Activated T-helper 2 cell treated with anti-CD3 and anti-CD28 coated beads, Interferon-gamma antibody, Interleukin-2, Interleukin-4, amounts not matched to agents 10 μg/mL and 5 μg/mL and 100 μg/mL, durations not matched to agents 14 hours and 24 hours and 36 hours (primary cell): ENCODE data around the gene TXNRD2. TPM values are rescaled to one million over a fixed set of nuclear protein-coding genes. Genes with fewer than 3 reads are reported as not detected.
"Not testable (repeated sequence)": the region's sequence is repeated elsewhere in the genome, so short reads cannot be mapped to it uniquely, and the experiment has no call there.

Experiments used
- DNase-seq: peaks from one replicate; pipeline ENCODE4 v3.0.0; 2021; ENCODE audit warnings: low spot score
- H3K27ac Mint-ChIP-seq: one replicate; pipeline ENCODE4 v1.8.0; 2021; ENCODE audit warnings: mixed read lengths
- H3K27me3 Mint-ChIP-seq: one replicate; pipeline ENCODE4 v1.8.0; 2021; ENCODE audit warnings: low read depth, mixed read lengths
- H3K36me3 Mint-ChIP-seq: one replicate; pipeline ENCODE4 v1.8.0; 2021; ENCODE audit warnings: low read depth, mixed read lengths
- H3K4me1 Mint-ChIP-seq: one replicate; pipeline ENCODE4 v1.8.0; 2021; ENCODE audit warnings: low read depth, mixed read lengths
- H3K4me3 Mint-ChIP-seq: one replicate; pipeline ENCODE4 v1.8.0; 2021; ENCODE audit warnings: low read depth, mild to moderate bottlenecking, moderate library complexity, mixed read lengths
- H3K9me3 Mint-ChIP-seq: one replicate; pipeline ENCODE4 v1.8.0; 2021; ENCODE audit warnings: mixed read lengths
- intact Hi-C: fragments of 100-400 bp; cut with micrococcal nuclease; formaldehyde crosslinking; loops from one replicate; pipeline ENCODE4 v1.15.1; 2023
- total RNA-seq: library from RNA; stranded (reverse); gene quantifications from 2 replicates; pipeline ENCODE4 v1.2.3, GENCODE V29; 2022

TXNRD2 gene
- total RNA-seq, 1 donor from 2014 or later: 19.9 TPM

DNA sequence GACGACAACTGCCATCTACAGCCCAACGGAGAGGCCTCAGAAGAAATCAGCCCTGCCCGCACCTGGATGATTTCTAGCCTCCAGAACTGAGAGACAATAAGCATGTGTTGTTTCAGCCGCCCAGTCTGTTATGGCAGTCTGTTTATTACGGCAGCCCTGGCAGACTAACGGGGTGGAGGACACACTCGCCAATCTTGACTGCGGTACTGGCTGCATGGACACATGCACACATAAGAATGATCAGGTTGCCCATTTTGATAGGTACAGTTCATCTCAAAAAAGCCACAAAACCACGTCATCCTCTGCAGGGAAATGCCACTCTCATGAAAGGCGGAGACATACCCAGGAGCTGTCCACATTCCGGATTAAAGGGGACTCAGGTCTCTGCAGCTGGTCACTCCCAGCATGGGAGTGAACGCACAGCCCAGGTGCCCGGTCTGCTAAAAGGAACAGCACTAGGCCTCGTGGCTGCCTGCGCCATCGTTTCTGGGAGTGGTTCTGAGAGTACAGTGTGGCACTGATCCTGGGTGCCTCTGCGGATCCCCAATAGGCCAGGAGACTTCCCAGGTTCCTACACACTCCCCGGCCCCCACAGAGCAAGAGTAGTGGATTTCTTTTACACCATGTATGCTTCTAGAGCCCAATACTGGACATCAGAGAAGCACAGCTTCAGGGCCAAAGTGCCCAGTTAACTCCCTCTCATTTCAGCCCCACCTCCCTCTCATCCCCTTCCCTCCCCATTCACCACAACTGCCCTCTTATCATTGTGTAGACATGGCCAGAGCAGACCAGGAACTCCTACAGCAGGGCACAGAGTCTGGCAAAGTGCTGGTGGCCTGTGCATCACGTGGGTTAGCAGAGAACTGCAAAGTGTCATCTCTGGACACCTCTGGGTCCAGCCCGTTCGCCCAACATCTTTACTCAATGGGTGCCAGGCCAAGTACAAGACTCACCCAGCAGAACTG is 11.8 kb downstream of the TXNRD2 start:
- DNase-seq: no peak
- Mint-ChIP-seq H3K4me3 (no peak overlapping the region), H3K4me1 (peaks cover 2% of the 10 kb centered on the region), H3K36me3 (no peaks in the 10 kb centered on the region), H3K27ac (no peak overlapping the region), H3K27me3 (no peaks in the 10 kb centered on the region), H3K9me3 (no peaks in the 10 kb centered on the region)
- intact Hi-C loops: no loop called here

DNA sequence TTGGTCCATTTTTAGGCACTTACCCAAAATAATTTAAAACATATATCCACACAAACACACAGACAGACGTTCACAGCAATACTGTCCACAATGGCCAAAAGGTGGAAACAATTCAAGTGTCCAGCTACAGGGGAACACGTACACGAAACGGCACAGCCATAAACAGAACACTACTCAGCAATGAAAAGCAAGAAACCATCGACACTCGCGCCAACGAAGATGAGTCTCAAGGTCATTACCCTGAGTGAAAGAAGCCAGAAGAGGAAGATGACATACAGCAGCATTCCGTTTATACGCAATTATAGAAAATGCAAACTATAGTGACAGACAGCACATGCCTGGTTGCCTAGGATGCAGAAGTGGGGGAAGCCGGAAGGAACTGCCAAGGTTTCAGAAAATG is 13.4 kb downstream of the TXNRD2 start:
- intact Hi-C loops: no loop called here
- Mint-ChIP-seq H3K36me3 (no peaks in the 10 kb centered on the region), H3K4me3 (no peak overlapping the region), H3K4me1 (peaks cover 2% of the 10 kb centered on the region), H3K27ac (no peak overlapping the region), H3K9me3 (no peaks in the 10 kb centered on the region), H3K27me3 (no peaks in the 10 kb centered on the region)
- no peak for DNase-seq

DNA sequence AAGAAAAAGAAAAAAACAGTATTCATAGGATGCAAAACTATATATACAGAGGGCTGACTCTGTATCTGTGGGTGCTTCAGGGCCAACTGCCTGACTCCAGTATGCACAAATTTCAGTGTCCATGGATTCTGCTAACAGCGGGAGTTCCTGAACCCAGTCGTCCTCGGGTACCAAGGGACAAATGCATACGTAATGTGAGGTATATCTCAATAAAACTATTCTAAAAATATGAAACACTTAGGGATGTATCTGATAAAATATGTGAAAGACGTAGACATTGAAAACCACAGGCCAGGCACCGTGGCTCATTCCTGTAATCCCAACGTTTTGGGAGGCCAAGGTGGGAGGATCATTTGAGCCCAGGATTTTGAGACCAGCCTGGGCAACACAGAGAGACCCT is 13.9 kb downstream of the TXNRD2 start:
- Mint-ChIP-seq H3K36me3 (no peaks in the 10 kb centered on the region), H3K27me3 (no peaks in the 10 kb centered on the region), H3K9me3 (no peaks in the 10 kb centered on the region), H3K4me3 (no peak overlapping the region), H3K27ac (no peak overlapping the region), H3K4me1 (peaks cover 2% of the 10 kb centered on the region)
- intact Hi-C loops: no loop called here
- no peak for DNase-seq

DNA sequence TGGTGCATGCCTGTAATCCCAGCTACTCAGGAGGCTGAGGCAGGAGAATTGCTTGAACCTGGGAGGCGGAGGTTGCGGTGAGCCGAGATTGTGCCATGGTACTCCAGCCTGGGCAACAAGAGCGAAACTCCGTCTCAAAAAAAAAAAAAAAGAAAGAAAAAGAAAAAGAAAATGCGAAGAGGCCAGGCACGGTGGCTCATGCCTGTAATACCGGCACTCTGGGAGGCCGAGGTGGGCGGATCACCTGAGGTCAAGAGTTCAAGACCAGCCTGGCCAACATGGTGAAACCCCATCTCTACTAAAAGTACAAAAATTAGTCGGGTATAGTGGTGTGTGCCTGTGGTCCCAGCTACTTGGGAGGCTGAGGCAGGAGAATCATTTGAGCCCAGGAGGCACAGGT is 15.6 kb downstream of the TXNRD2 start:
- H3K4me1 Mint-ChIP-seq, DNase-seq, H3K4me3 Mint-ChIP-seq, H3K27ac Mint-ChIP-seq, H3K9me3 Mint-ChIP-seq, intact Hi-C loops, H3K36me3 Mint-ChIP-seq, H3K27me3 Mint-ChIP-seq: not testable (repeated sequence)

DNA sequence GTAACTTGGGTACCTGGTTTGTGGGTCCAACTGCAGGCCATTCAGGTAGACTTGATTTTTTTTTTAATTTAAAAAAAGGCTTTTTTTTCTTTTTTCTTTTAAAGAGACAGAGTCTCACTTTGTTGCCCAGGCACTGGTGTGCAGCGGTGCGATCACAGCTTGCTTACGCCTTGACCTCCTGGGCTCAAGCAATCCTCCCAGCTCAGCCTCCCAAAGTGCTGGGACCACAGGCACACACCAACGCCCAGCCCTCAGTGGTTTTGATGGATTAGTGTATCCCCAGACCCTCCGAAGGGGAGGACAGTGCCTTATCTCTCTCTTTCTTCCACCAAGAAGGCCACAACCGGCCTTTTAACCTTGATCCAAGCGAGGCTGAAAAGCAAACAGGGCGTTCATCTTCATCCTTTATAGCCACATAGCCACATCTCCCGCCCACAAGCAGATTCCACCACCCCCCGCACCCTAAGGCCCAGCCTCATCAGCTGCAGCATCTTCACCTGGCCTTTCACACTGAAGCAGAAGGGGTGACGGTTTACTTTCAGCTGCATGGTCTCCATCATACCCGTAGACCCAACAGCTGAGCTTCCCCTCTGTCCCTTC is 17.6 kb downstream of the TXNRD2 start:
- H3K27ac Mint-ChIP-seq: no peak overlapping the region
- no peak for DNase-seq
- intact Hi-C loops: no loop called here
- no peaks in the 10 kb centered on the region for H3K4me1 Mint-ChIP-seq
- no peaks in the 10 kb centered on the region for H3K36me3 Mint-ChIP-seq
- no peaks in the 10 kb centered on the region for H3K27me3 Mint-ChIP-seq
- no peak overlapping the region for H3K4me3 Mint-ChIP-seq
- H3K9me3 Mint-ChIP-seq: no peaks in the 10 kb centered on the region

DNA sequence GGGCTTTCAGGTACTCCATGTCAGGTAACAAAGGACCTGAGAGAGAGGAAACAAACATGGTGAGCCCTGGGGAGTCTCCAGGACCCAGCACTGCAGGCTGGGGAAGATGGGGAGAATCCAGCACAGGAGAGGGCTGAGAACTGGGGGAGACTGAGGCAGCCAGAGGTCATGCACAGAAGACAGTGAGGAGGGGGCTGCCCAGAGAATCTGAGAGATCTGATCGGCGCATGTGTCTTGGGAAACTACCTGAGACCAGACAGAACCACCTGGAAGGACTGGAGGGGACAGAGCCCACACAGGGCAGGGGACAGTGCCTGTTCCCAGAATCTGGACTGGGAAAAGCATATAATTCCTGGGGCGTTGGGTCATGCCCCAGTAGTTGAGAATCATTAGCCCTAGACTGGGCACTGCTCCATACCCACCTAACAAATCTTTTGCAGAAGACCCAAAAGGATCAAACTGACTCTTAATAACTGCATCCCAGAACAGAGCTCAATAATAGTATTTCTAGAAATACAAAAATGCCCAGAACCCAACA is 20.0 kb downstream of the TXNRD2 start:
- no peaks in the 10 kb centered on the region for H3K36me3 Mint-ChIP-seq
- intact Hi-C loops: no loop called here
- H3K9me3 Mint-ChIP-seq: no peaks in the 10 kb centered on the region
- no peaks in the 10 kb centered on the region for H3K4me1 Mint-ChIP-seq
- no peaks in the 10 kb centered on the region for H3K27me3 Mint-ChIP-seq
- DNase-seq: no peak
- no peak overlapping the region for H3K27ac Mint-ChIP-seq
- no peak overlapping the region for H3K4me3 Mint-ChIP-seq

DNA sequence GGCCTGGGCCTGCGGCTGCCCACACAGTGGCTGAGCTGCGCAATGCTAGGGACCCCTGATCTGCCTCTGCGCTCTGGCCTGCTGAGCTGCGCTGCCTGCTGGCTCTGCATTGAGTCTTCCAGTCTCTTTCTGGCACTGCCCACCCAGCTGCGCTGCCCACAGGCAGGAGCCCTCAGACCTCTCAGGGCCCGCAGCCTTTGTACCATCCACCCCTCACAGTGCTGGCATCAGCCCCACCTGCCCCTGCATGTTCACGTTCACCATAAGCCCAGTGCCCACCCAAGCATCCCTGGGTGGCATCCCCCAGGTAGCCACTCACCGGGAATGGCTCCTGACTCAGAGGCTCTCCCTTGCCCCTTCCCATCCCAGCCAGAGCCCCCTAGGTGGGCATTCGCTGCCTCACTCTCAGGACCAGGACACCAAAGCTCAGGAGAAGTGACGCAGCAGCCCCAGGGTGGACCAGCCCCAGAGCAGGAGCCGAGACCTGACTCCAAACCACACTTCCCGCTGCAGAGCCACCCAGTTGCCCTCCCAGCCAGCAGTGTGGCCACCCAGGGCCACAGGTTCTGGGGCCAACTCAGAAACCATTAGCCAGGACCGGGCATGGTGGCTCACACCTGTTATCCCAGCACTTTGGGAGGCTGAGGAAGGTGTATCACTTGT is 21.8 kb downstream of the TXNRD2 start:
- no peaks in the 10 kb centered on the region for H3K27me3 Mint-ChIP-seq
- H3K36me3 Mint-ChIP-seq: peaks cover 4% of the 10 kb centered on the region
- no peak for DNase-seq
- H3K27ac Mint-ChIP-seq: no peak overlapping the region
- intact Hi-C loops: no loop called here
- H3K9me3 Mint-ChIP-seq: no peaks in the 10 kb centered on the region
- no peak overlapping the region for H3K4me3 Mint-ChIP-seq
- H3K4me1 Mint-ChIP-seq: no peaks in the 10 kb centered on the region

DNA sequence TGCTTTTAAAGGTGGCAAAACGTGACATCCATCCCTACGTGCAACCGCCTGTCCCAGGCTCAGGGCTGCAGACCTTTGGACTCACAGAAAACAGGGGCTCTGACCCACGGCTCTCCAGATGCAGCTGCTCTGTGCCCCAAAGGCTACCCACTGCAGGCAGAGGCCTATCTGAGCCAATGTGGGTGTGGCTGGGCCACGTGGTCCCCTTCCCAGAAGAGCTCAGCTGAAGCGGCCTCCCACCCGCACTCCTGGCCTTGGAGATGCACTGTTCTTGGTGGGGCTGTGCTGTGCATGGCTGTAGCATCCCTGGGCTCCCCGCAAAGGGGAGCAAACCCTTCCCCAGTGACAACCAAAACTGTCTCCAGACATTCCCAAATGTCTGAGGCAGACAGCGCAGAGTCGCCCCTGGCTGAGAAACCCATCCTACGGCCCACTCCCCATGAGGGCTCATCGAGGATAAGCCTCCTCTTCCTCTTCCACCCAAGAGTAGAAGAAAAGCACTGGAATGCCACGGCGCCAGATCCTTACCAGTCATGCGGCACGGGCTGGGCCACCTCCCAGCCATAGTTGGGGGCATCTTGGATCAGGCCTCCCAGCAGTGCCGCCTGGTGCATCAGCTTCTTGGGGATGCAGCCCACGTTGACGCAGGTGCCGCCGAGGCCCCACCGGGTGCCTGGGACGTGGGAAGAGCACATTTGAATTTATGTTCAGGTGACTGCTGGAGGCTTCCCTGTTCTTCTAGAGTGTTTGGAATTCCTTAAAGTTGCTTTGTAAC is 23.1 kb downstream of the TXNRD2 start:
- Mint-ChIP-seq H3K4me3 (no peak overlapping the region), H3K27ac (no peak overlapping the region), H3K9me3 (no peaks in the 10 kb centered on the region), H3K4me1 (no peaks in the 10 kb centered on the region), H3K27me3 (no peaks in the 10 kb centered on the region), H3K36me3 (peaks cover 17% of the 10 kb centered on the region)
- intact Hi-C loops: no loop called here
- no peak for DNase-seq

DNA sequence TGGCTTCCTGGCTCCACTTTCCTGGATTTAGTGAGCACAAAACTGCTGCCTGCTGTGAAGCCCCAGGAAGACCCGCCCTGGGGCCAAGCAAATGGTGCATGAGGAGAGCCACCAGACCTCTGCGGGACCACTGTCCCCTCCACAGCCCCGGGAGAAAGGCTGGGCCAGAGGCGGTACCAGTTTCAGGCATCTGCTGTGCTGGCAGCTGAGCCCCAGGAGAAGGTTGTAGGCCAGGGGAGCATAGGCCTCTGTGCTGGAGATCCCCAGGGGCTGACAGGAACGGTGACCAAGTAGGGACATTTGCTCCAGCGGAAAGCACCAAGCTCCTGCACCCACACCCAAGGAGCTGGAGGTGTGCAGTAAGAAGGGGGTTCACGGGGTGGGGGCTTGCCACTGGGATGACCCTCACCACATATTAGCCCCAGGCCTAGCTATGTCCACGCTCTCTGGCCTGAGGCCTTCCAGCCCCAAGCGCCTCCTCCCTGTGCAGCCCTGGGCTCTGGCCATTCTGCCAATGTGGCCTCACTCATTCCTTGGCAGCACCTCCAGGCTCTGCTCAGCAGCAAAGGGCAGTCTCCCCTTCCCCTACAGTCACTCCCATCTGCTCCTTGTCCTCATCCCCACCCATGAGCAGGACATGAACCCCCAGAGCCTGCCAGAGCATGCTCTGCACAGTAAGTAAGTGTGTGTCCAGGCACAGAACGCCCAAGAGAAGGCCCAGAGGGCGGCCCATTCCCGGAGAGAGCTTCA is 24.1 kb downstream of the TXNRD2 start:
- Mint-ChIP-seq H3K27me3 (no peaks in the 10 kb centered on the region), H3K4me1 (no peaks in the 10 kb centered on the region), H3K4me3 (no peak overlapping the region), H3K9me3 (no peaks in the 10 kb centered on the region), H3K36me3 (peaks cover 23% of the 10 kb centered on the region), H3K27ac (no peak overlapping the region)
- DNase-seq: no peak
- intact Hi-C loops: no loop called here

DNA sequence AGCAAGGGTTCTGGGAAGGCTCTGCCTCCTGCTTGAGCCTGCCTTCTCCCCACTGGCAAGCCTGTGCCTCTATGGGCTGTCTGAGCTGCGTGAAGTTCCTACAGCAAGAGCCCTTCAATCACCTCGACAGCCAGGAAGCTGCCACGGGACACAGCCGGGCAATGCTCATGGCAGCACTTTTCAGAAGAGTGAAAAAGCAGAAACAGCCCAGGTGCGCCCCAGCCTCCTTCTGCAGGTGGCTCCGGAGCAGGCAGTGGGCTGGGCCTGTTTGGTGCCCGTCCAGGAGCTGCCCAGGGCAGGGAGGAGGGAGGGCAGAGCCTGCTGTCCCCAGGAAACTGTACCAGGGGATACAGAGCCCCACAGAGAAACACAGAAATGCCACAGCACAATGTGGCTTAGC is 24.7 kb downstream of the TXNRD2 start:
- no peaks in the 10 kb centered on the region for H3K9me3 Mint-ChIP-seq
- H3K4me1 Mint-ChIP-seq: no peaks in the 10 kb centered on the region
- no peak overlapping the region for H3K27ac Mint-ChIP-seq
- DNase-seq: no peak
- intact Hi-C loops: no loop called here
- H3K4me3 Mint-ChIP-seq: no peak overlapping the region
- no peaks in the 10 kb centered on the region for H3K27me3 Mint-ChIP-seq
- peaks cover 23% of the 10 kb centered on the region for H3K36me3 Mint-ChIP-seq

DNA sequence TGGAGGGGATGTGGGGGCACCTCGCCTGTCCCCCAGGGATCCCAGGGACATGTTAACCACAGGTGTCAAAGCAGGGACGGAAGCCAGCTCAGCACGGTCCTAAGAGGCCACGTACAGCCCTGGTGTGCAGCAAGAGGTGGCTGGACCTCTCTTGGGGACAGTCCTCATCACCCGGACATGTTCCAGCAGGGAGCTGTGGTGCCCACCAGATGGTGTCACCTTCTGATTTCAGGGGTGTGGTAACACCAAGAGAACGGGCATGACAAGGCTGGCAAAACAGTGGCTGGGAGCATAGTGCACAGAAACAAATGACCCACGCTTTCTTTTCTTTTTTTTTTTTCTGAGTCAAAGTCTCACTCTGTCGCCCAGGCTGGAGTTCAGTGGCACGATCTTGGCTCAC is 25.6 kb downstream of the TXNRD2 start:
- Mint-ChIP-seq H3K9me3 (no peaks in the 10 kb centered on the region), H3K36me3 (peaks cover 23% of the 10 kb centered on the region)

More for the DNA sequence above, 25.6 kb downstream of the TXNRD2 start:
- DNase-seq: no peak
- intact Hi-C loops: no loop called here
- no peak overlapping the region for H3K4me3 Mint-ChIP-seq
- H3K27me3 Mint-ChIP-seq: no peaks in the 10 kb centered on the region
- no peaks in the 10 kb centered on the region for H3K4me1 Mint-ChIP-seq
- H3K27ac Mint-ChIP-seq: no peak overlapping the region
